Measurements from ENCODE around the gene LAMA5.

Gene LAMA5

GRCh38 chr20:62342910-62343309, 24.2 kb downstream of the LAMA5 start:
- no peak for DNase-seq

- DNase-seq = no peak
Measured at GRCh38 chr20:62339647-62340062, 27.5 kb downstream of the LAMA5 start.

GRCh38 chr20:62338294-62338620, 28.9 kb downstream of the LAMA5 start:
- DNase-seq = no peak

GRCh38 chr20:62337558-62338293, 29.4 kb downstream of the LAMA5 start:
- DNase-seq = no peak

- DNase-seq = no peak
Measured at GRCh38 chr20:62336775-62337557, 30.1 kb downstream of the LAMA5 start.

GRCh38 chr20:62336329-62336728, 30.8 kb downstream of the LAMA5 start:
- DNase-seq = no peak

- no peak for DNase-seq
Measured at GRCh38 chr20:62335532-62335931, 31.6 kb downstream of the LAMA5 start.

GRCh38 chr20:62334881-62335280, 32.2 kb downstream of the LAMA5 start:
- DNase-seq = no peak

- no peak for DNase-seq
Measured at GRCh38 chr20:62333820-62334595, 33.1 kb downstream of the LAMA5 start.

- DNase-seq = no peak
Measured at GRCh38 chr20:62332989-62333819, 33.9 kb downstream of the LAMA5 start.

- no peak for DNase-seq
Measured at GRCh38 chr20:62332421-62332820, 34.7 kb downstream of the LAMA5 start.

- no peak for DNase-seq
Measured at GRCh38 chr20:62331347-62331746, 35.8 kb downstream of the LAMA5 start.

- DNase-seq = no peak
Measured at GRCh38 chr20:62330576-62331317, 36.4 kb downstream of the LAMA5 start.

GRCh38 chr20:62329389-62330377, 37.4 kb downstream of the LAMA5 start:
- DNase-seq = no peak

GRCh38 chr20:62328684-62329388, 38.3 kb downstream of the LAMA5 start:
- DNase-seq = no peak

- DNase-seq = no peak
Measured at GRCh38 chr20:62327726-62328495, 39.2 kb downstream of the LAMA5 start.

- no peak for DNase-seq
Measured at GRCh38 chr20:62326959-62327725, 40.0 kb downstream of the LAMA5 start.

GRCh38 chr20:62326559-62326958, 40.6 kb downstream of the LAMA5 start:
- no peak for DNase-seq
